Measurements from ENCODE around the gene AKAP6. TPM values are rescaled to one million over a fixed set of nuclear protein-coding genes. Genes with fewer than 3 reads are reported as not detected.

The AKAP6 gene
- total RNA-seq, 1 experiment from 2014 or later, result 1.1 TPM

GRCh38 chr14:32744811-32745445, 415.8 kb downstream of the AKAP6 start:
- H3K79me1 ChIP-seq (ENCODE audit: insufficient read depth, low read depth, low read length, poor library complexity, severe bottlenecking), result no peaks in the 10 kb centered on the region
- no peaks in the 10 kb centered on the region for H3K27me3 ChIP-seq (ENCODE audit: insufficient read depth, low read length)
- Mint-ChIP-seq H3K27me3 (ENCODE audit: low read depth) (no peaks in the 10 kb centered on the region), H3K27ac (no peak overlapping the region), H3K9me3 (no peaks in the 10 kb centered on the region), H3K36me3 (ENCODE audit: insufficient read depth in 1 of 3, low read depth in 3 of 3) (no peaks in the 10 kb centered on the region), H3K4me3 (no peak overlapping the region), H3K4me1 (no peaks in the 10 kb centered on the region)
- H3K79me2 ChIP-seq (ENCODE audit: insufficient read depth, low read length), result no peaks in the 10 kb centered on the region
- H2AK5ac ChIP-seq (ENCODE audit: insufficient read length, low read length), result no peak overlapping the region
- no peak overlapping the region for H3K18ac ChIP-seq (ENCODE audit: insufficient read length, low read depth, low read length)
- no peaks in the 10 kb centered on the region for H3K9me3 ChIP-seq (ENCODE audit: control insufficient read depth, low read depth, low read length)
- H4K91ac ChIP-seq (ENCODE audit: insufficient read length, low read depth, low read length), result no peak overlapping the region
- H4K20me1 ChIP-seq (ENCODE audit: control insufficient read depth, insufficient read depth, insufficient read length), result no peaks in the 10 kb centered on the region
- no peak overlapping the region for H4K5ac ChIP-seq (ENCODE audit: insufficient read length, low read depth, low read length)
- no peak overlapping the region for H2BK20ac ChIP-seq (ENCODE audit: low read depth, low read length, poor library complexity, severe bottlenecking)
- no peak overlapping the region for H3K9ac ChIP-seq (ENCODE audit: extremely low read depth, insufficient read length, low read length)
- no peak overlapping the region for H3K56ac ChIP-seq (ENCODE audit: insufficient read length, low read depth, low read length)
- DNase-seq, result no peak
- no peak overlapping the region for H2BK12ac ChIP-seq (ENCODE audit: insufficient read length, low read depth, low read length)
- no peak overlapping the region for H3K4me2 ChIP-seq (ENCODE audit: insufficient read depth, insufficient read length, low read length)
- H2BK15ac ChIP-seq (ENCODE audit: low read depth, low read length), result no peak overlapping the region
- no peaks in the 10 kb centered on the region for H3K23me2 ChIP-seq (ENCODE audit: insufficient read length, low read depth, low read length, poor library complexity, severe bottlenecking)
- TF ChIP-seq CTCF (conservative IDR thresholded peaks at IDR 0.05), result no peak
- no peak overlapping the region for H2AFZ ChIP-seq (ENCODE audit: low read length)
- H2BK120ac ChIP-seq (ENCODE audit: low read depth, low read length, poor library complexity, severe bottlenecking), result no peak overlapping the region
- H3K4me1 ChIP-seq (ENCODE audit: insufficient read depth, low read length), result no peaks in the 10 kb centered on the region
- no peak overlapping the region for H3K27ac ChIP-seq (ENCODE audit: insufficient read length, low read depth, low read length)
- WGBS (ENCODE audit: extremely low coverage, insufficient read length, low lambda C conversion rate), result no CpG with 5 or more reads among the region's 2 CpGs
- H3K4ac ChIP-seq (ENCODE audit: low read depth, low read length), result no peak overlapping the region
- H4K8ac ChIP-seq (replicated peaks; ENCODE audit: insufficient read length, low read depth, low read length), result no peak overlapping the region
- H3K14ac ChIP-seq (ENCODE audit: insufficient read depth, low read length), result no peak overlapping the region
- H3K23ac ChIP-seq (ENCODE audit: insufficient read length, low read depth, low read length), result no peak overlapping the region
- no peak overlapping the region for H2BK5ac ChIP-seq (ENCODE audit: insufficient read length, low read length)
- H3T11ph ChIP-seq (ENCODE audit: low read length), result no peak overlapping the region

Measured in H9 (cell line).